NCI-H345 (cell line): ENCODE measurements around the gene FXYD1.

Experiments
- DNase-seq: peaks from one replicate; lab custom pipeline; 2025; lab: John Stamatoyannopoulos, UW

The FXYD1 gene

GRCh38 chr19:35162471-35163326 lies 24.1 kb downstream of the FXYD1 start:
- no peak for DNase-seq

- no peak for DNase-seq
These were observed 25.8 kb downstream of the FXYD1 start for GRCh38 chr19:35164418-35164817.

GRCh38 chr19:35165200-35166058 lies 26.8 kb downstream of the FXYD1 start:
- no peak for DNase-seq

GRCh38 chr19:35166100-35167063 lies 27.8 kb downstream of the FXYD1 start:
- DNase-seq = no peak

- no peak for DNase-seq
These were observed 28.9 kb downstream of the FXYD1 start for GRCh38 chr19:35167251-35168119.

- peak; percentile 82 for DNase-seq
These were observed 29.6 kb downstream of the FXYD1 start for GRCh38 chr19:35168196-35168595.

GRCh38 chr19:35169221-35169995 lies 30.8 kb downstream of the FXYD1 start:
- no peak for DNase-seq

- no peak for DNase-seq
These were observed 31.9 kb downstream of the FXYD1 start for GRCh38 chr19:35170359-35171061.

- no peak for DNase-seq
These were observed 33.1 kb downstream of the FXYD1 start for GRCh38 chr19:35171730-35172129.

GRCh38 chr19:35174226-35174625 lies 35.6 kb downstream of the FXYD1 start:
- DNase-seq = no peak

- no peak for DNase-seq
These were observed 37.6 kb downstream of the FXYD1 start for GRCh38 chr19:35176181-35176570.

GRCh38 chr19:35177377-35178274 lies 39.0 kb downstream of the FXYD1 start:
- no peak for DNase-seq

- no peak for DNase-seq
These were observed 40.1 kb downstream of the FXYD1 start for GRCh38 chr19:35178701-35179100.

GRCh38 chr19:35179830-35180229 lies 41.2 kb downstream of the FXYD1 start:
- DNase-seq = no peak

- DNase-seq = no peak
These were observed 42.8 kb downstream of the FXYD1 start for GRCh38 chr19:35181387-35181786.

- no peak for DNase-seq
These were observed 45.6 kb downstream of the FXYD1 start for GRCh38 chr19:35184267-35184666.

GRCh38 chr19:35184884-35185283 lies 46.3 kb downstream of the FXYD1 start:
- no peak for DNase-seq
